Measurements from ENCODE around the gene MFRP. TPM values are rescaled to one million over a fixed set of nuclear protein-coding genes. Genes with fewer than 3 reads are reported as not detected.
A peak's percentile ranks its signal among the peaks of the same experiment; 100 is the strongest.

MFRP gene
- total and polyA plus RNA-seq, 9 of the 15 experiments (the other 6 are each of a cell fraction or from before 2014, with no cell fraction given): not detected

DNA sequence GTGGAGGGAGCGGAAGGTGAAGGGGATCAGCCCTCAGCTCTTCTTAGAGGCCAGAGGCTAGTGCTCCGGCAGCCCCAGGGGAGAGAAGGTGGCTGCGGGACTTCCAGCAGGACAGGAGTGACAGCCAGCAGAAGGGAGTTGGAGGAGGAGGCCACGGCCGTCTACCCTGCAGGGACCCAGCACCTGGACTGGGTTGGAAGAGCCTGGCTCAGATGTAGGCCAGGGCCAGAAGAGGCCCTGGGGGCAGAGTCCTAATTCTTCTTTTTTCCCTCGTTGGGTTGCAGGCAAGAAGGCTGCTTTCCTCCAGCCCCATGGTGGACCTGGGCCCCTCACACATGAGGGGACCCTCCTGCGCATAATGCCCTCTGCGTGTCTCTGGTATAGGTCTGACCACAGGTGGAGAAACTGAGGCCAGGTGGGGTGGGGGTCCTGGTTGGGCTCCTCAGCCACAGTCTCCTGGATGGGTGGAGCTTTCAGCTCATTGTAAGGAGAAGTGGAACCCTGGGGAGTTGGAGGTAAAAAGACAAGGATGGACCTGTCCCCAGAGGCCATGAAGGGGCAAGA is 27.3 kb downstream of the MFRP start:
- Histone ChIP-seq H3K79me2 (ENCODE audit: control insufficient read depth, insufficient read depth, low read length) (peaks cover 29% of the 10 kb centered on the region; the same call in 2 of the 3 replicates), H3K4me3 (peak overlapping the region; percentile 48), H3K27me3 (ENCODE audit: control insufficient read depth in 2 of 2, insufficient read depth in 2 of 2, low read length in 2 of 2) (no peaks in the 10 kb centered on the region; a peak in 1 of 5 replicates), H3K27ac (ENCODE audit: extremely low read depth, low read depth, low read length) (peak overlapping the region; percentile 93), H3K9ac (ENCODE audit: insufficient read depth in 1 of 2, low read depth in 2 of 2, low read length in 2 of 2) (peak overlapping the region; percentile 79 to 91), H4K20me1 (replicated peaks; ENCODE audit: control insufficient read depth, insufficient read depth, low read length) (0 out of 2 replicates have a peak, but pooled peaks cover 6% of the 10 kb centered on the region), H3K9me1 (ENCODE audit: control insufficient read depth, insufficient read depth, low read length) (no peaks in the 10 kb centered on the region), H2AFZ (ENCODE audit: low read depth, low read length) (peak overlapping the region; percentile 65), H3K4me2 (ENCODE audit: insufficient read depth, low read length) (peak overlapping the region; percentile 92), H3K36me3 (ENCODE audit: control insufficient read depth, insufficient read depth, low read length) (peaks cover 9% of the 10 kb centered on the region; the same call in 2 of the 3 replicates), H3K9me3 (replicated peaks; ENCODE audit: control insufficient read depth, insufficient read depth, low read depth, low read length) (no peaks in the 10 kb centered on the region), H3K4me1 (replicated peaks in 1 of 2; ENCODE audit: control insufficient read depth in 2 of 2, insufficient read depth in 2 of 2, low read length in 2 of 2) (peaks cover 50 to 82% of the 10 kb centered on the region in 2 experiments)
- 25% methylated on average over 8 of the region's 8 CpGs for WGBS (ENCODE audit: insufficient coverage, low coverage, missing lambda C conversion rate)
- CTCF ChIA-PET (ENCODE audit: low intra/inter-chr PET ratio): no interaction called here
- intact Hi-C loops (cut with micrococcal nuclease): loop anchor here (2.0 to 5.0 kb wide), 2 partner anchors 112 to 407 kb away; partner anchors contain the start of gene CBL
- ATAC-seq: peak; percentile 5
- POLR2A ChIA-PET: interaction anchor here (0.6 to 5.1 kb wide), 7 partner anchors 10 to 224 kb away, joined by 3 to 22 read pairs (median 4); partner anchors contain the start of gene USP2
- DNase-seq (ENCODE audit: extremely low read depth in 1 of 4, low spot score in 3 of 4): no peak
- TSS peak; percentile 86 for BruUV-seq (replicated peaks)
- in situ Hi-C loops (cut with MboI): no loop called here
- no peak for FAIRE-seq
- TF ChIP-seq, protein P1, sequence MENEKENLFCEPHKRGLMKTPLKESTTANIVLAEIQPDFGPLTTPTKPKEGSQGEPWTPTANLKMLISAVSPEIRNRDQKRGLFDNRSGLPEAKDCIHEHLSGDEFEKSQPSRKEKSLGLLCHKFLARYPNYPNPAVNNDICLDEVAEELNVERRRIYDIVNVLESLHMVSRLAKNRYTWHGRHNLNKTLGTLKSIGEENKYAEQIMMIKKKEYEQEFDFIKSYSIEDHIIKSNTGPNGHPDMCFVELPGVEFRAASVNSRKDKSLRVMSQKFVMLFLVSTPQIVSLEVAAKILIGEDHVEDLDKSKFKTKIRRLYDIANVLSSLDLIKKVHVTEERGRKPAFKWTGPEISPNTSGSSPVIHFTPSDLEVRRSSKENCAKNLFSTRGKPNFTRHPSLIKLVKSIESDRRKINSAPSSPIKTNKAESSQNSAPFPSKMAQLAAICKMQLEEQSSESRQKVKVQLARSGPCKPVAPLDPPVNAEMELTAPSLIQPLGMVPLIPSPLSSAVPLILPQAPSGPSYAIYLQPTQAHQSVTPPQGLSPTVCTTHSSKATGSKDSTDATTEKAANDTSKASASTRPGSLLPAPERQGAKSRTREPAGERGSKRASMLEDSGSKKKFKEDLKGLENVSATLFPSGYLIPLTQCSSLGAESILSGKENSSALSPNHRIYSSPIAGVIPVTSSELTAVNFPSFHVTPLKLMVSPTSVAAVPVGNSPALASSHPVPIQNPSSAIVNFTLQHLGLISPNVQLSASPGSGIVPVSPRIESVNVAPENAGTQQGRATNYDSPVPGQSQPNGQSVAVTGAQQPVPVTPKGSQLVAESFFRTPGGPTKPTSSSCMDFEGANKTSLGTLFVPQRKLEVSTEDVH (IDR thresholded peaks at IDR 0.05; ENCODE audit: low read depth, partially characterized antibody): no peak
- 0 out of 2 replicates have a peak, but pooled peaks have one; percentile 5 for TF ChIP-seq CC2D1A (IDR thresholded peaks at IDR 0.05)
- no peak for TF ChIP-seq KLF10 (CRISPR knock-in tag; IDR thresholded peaks at IDR 0.05)
- peak; percentile 41; the same call in 1 of the 2 replicates for TF ChIP-seq ZNF583 (CRISPR knock-in tag; IDR thresholded peaks at IDR 0.05)
- TF ChIP-seq, protein P2, sequence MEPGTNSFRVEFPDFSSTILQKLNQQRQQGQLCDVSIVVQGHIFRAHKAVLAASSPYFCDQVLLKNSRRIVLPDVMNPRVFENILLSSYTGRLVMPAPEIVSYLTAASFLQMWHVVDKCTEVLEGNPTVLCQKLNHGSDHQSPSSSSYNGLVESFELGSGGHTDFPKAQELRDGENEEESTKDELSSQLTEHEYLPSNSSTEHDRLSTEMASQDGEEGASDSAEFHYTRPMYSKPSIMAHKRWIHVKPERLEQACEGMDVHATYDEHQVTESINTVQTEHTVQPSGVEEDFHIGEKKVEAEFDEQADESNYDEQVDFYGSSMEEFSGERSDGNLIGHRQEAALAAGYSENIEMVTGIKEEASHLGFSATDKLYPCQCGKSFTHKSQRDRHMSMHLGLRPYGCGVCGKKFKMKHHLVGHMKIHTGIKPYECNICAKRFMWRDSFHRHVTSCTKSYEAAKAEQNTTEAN (CRISPR knock-in tag; IDR thresholded peaks at IDR 0.05): no peak
- TF ChIP-seq ZFX (CRISPR knock-in tag; IDR thresholded peaks at IDR 0.05): peak; percentile 75
- TF ChIP-seq, protein P3, sequence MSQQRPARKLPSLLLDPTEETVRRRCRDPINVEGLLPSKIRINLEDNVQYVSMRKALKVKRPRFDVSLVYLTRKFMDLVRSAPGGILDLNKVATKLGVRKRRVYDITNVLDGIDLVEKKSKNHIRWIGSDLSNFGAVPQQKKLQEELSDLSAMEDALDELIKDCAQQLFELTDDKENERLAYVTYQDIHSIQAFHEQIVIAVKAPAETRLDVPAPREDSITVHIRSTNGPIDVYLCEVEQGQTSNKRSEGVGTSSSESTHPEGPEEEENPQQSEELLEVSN (IDR thresholded peaks at IDR 0.05; ENCODE audit: borderline replicate concordance in 1 of 2, extremely low read depth in 1 of 2, insufficient read depth in 1 of 2, insufficient read length in 1 of 2, low read depth in 1 of 2, low read length in 1 of 2, poor library complexity in 1 of 2, severe bottlenecking in 1 of 2): peak in 1 of 2 experiments; percentile 6
- TF ChIP-seq, protein P4, sequence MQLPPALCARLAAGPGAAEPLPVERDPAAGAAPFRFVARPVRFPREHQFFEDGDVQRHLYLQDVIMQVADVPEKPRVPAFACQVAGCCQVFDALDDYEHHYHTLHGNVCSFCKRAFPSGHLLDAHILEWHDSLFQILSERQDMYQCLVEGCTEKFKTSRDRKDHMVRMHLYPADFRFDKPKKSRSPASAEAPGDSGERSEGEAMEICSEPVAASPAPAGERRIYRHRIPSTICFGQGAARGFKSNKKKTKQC (CRISPR knock-in tag; IDR thresholded peaks at IDR 0.05): peak; percentile 37; the same call in 1 of the 2 replicates
- peak in 1 of 3 experiments; percentile 3 for TF ChIP-seq YY1 (IDR thresholded peaks at IDR 0.05; ENCODE audit: borderline replicate concordance in 1 of 3, control insufficient read depth in 1 of 3, extremely low read depth in 1 of 3, insufficient read depth in 3 of 3, insufficient read length in 1 of 3, insufficient replicate concordance in 2 of 3, low read depth in 1 of 3, low read length in 2 of 3)
- TF ChIP-seq ZNF146 (CRISPR knock-in tag; IDR thresholded peaks at IDR 0.05; ENCODE audit: unreplicated experiment): peak; percentile 5
- TF ChIP-seq MCM2 (IDR thresholded peaks at IDR 0.05; ENCODE audit: low read depth): no peak
- TF ChIP-seq RBFOX2 (IDR thresholded peaks at IDR 0.05; ENCODE audit: low read depth, low read length): peak; percentile 70
- peak; percentile 30; the same call in 1 of the 2 replicates for TF ChIP-seq POLR2A (conservative IDR thresholded peaks at IDR 0.05)
- no peak for TF ChIP-seq NFIX (CRISPR knock-in tag; IDR thresholded peaks at IDR 0.05; ENCODE audit: low read depth)

Measured in K562 (cell line).